ENCODE results near the gene ZNF716.
"Not testable (repeated sequence)": the region's sequence is repeated elsewhere in the genome, so short reads cannot be mapped to it uniquely, and the experiment has no call there.

The ZNF716 gene

GRCh38 chr7:57480304-57480703 lies 30.3 kb downstream of the ZNF716 start:
- DNase-seq; ATAC-seq; H3K27me3 Mint-ChIP-seq; H3K4me1 Mint-ChIP-seq; H3K27ac Mint-ChIP-seq; H3K4me3 Mint-ChIP-seq; H3K36me3 Mint-ChIP-seq (ENCODE audit: low read depth): not testable (repeated sequence)
- peaks cover 20% of the 10 kb centered on the region for H3K9me3 Mint-ChIP-seq

GRCh38 chr7:57485022-57485421 lies 35.0 kb downstream of the ZNF716 start:
- H3K27me3 Mint-ChIP-seq; H3K4me1 Mint-ChIP-seq; ATAC-seq; H3K4me3 Mint-ChIP-seq; H3K27ac Mint-ChIP-seq; H3K36me3 Mint-ChIP-seq (ENCODE audit: low read depth); DNase-seq: not testable (repeated sequence)
- peaks cover 19% of the 10 kb centered on the region for H3K9me3 Mint-ChIP-seq

- peaks cover 2% of the 10 kb centered on the region for H3K36me3 Mint-ChIP-seq (ENCODE audit: low read depth)
- H3K4me1 Mint-ChIP-seq, result no peaks in the 10 kb centered on the region
- H3K27ac Mint-ChIP-seq, result no peak overlapping the region
- no peaks in the 10 kb centered on the region for H3K27me3 Mint-ChIP-seq
- H3K9me3 Mint-ChIP-seq, result peaks cover 13% of the 10 kb centered on the region
- ATAC-seq, result no peak
- H3K4me3 Mint-ChIP-seq, result no peak overlapping the region
- no peak for DNase-seq
Measured at GRCh38 chr7:57487957-57488356, 38.0 kb downstream of the ZNF716 start.

- H3K4me3 Mint-ChIP-seq; H3K27me3 Mint-ChIP-seq; DNase-seq; H3K36me3 Mint-ChIP-seq (ENCODE audit: low read depth); H3K9me3 Mint-ChIP-seq; ATAC-seq; H3K27ac Mint-ChIP-seq; H3K4me1 Mint-ChIP-seq: not testable (repeated sequence)
Measured at GRCh38 chr7:57495111-57495510, 45.1 kb downstream of the ZNF716 start.

GRCh38 chr7:57496395-57496794 lies 46.4 kb downstream of the ZNF716 start:
- Mint-ChIP-seq H3K27me3 (no peaks in the 10 kb centered on the region), H3K36me3 (ENCODE audit: low read depth) (no peaks in the 10 kb centered on the region), H3K27ac (no peak overlapping the region), H3K9me3 (peaks cover 16% of the 10 kb centered on the region), H3K4me3 (no peak overlapping the region), H3K4me1 (no peaks in the 10 kb centered on the region)
- no peak for ATAC-seq
- DNase-seq, result no peak

GRCh38 chr7:57505176-57505575 lies 55.2 kb downstream of the ZNF716 start:
- Mint-ChIP-seq H3K36me3 (ENCODE audit: low read depth) (no peaks in the 10 kb centered on the region), H3K27me3 (no peaks in the 10 kb centered on the region), H3K4me3 (no peak overlapping the region), H3K9me3 (peaks cover 35% of the 10 kb centered on the region), H3K4me1 (no peaks in the 10 kb centered on the region), H3K27ac (no peak overlapping the region)
- DNase-seq (no peak), ATAC-seq (no peak)
